Measurements from ENCODE around the gene PISD. TPM values are rescaled to one million over a fixed set of nuclear protein-coding genes. Genes with fewer than 3 reads are reported as not detected.
A peak's percentile ranks its signal among the peaks of the same experiment; 100 is the strongest.
"Not testable (repeated sequence)": the region's sequence is repeated elsewhere in the genome, so short reads cannot be mapped to it uniquely, and the experiment has no call there.

Gene PISD
- total RNA-seq, 1 donor from 2014 or later: 15.1 TPM

- intact Hi-C loops (cut with micrococcal nuclease): no loop called here
- ATAC-seq (no peak), DNase-seq (no peak)
Observed at GRCh38 chr22:31614781-31615490, 47.1 kb downstream of the PISD start.

GRCh38 chr22:31613904-31614296 lies 48.1 kb downstream of the PISD start:
- ATAC-seq (no peak), DNase-seq (no peak)
- intact Hi-C loops (cut with micrococcal nuclease): no loop called here

- no peak for DNase-seq
- no peak for ATAC-seq
- intact Hi-C loops (cut with micrococcal nuclease): no loop called here
Observed at GRCh38 chr22:31613286-31613903, 48.6 kb downstream of the PISD start.

GRCh38 chr22:31612891-31613285 lies 49.1 kb downstream of the PISD start:
- ATAC-seq (no peak), DNase-seq (no peak)
- intact Hi-C loops (cut with micrococcal nuclease): no loop called here

- ATAC-seq: peak; percentile 72
Observed at GRCh38 chr22:31611061-31611760, 50.8 kb downstream of the PISD start.

GRCh38 chr22:31610611-31611010 lies 51.4 kb downstream of the PISD start:
- intact Hi-C loops (cut with micrococcal nuclease): no loop called here
- ATAC-seq: no peak
- DNase-seq: no peak

More at GRCh38 chr22:31611061-31611760, 50.8 kb downstream of the PISD start:
- peak; percentile 59 for DNase-seq
- intact Hi-C loops (cut with micrococcal nuclease): no loop called here

GRCh38 chr22:31609716-31610115 lies 52.3 kb downstream of the PISD start:
- DNase-seq (no peak), ATAC-seq (no peak)

GRCh38 chr22:31607696-31608095 lies 54.3 kb downstream of the PISD start:
- ATAC-seq (no peak), DNase-seq (no peak)
- intact Hi-C loops (cut with micrococcal nuclease): no loop called here

More at GRCh38 chr22:31609716-31610115, 52.3 kb downstream of the PISD start:
- intact Hi-C loops (cut with micrococcal nuclease): no loop called here

- no peak for ATAC-seq
- no peak for DNase-seq
- intact Hi-C loops (cut with micrococcal nuclease): no loop called here
Observed at GRCh38 chr22:31605851-31606585, 56.0 kb downstream of the PISD start.

GRCh38 chr22:31604746-31605705 lies 57.0 kb downstream of the PISD start:
- DNase-seq (no peak), ATAC-seq (no peak)
- intact Hi-C loops (cut with micrococcal nuclease): no loop called here

- no peak for ATAC-seq
- no peak for DNase-seq
- intact Hi-C loops (cut with micrococcal nuclease): no loop called here
Observed at GRCh38 chr22:31604137-31604705, 57.8 kb downstream of the PISD start.

- DNase-seq (no peak), ATAC-seq (no peak)
- intact Hi-C loops (cut with micrococcal nuclease): no loop called here
Observed at GRCh38 chr22:31603574-31603973, 58.4 kb downstream of the PISD start.

- intact Hi-C loops (cut with micrococcal nuclease): no loop called here
- ATAC-seq (no peak), DNase-seq (no peak)
Observed at GRCh38 chr22:31603081-31603525, 58.9 kb downstream of the PISD start.

- peak; percentile 92 for ATAC-seq
- intact Hi-C loops (cut with micrococcal nuclease): no loop called here
- peak; percentile 35 for DNase-seq
Observed at GRCh38 chr22:31602259-31602952, 59.6 kb downstream of the PISD start.

- DNase-seq: no peak
- no peak for ATAC-seq
- intact Hi-C loops (cut with micrococcal nuclease): no loop called here
Observed at GRCh38 chr22:31595271-31595670, 66.7 kb downstream of the PISD start.

- intact Hi-C loops (cut with micrococcal nuclease); ATAC-seq; DNase-seq: not testable (repeated sequence)
Observed at GRCh38 chr22:31590161-31590560, 71.9 kb downstream of the PISD start.

GRCh38 chr22:31588970-31589675 lies 72.9 kb downstream of the PISD start:
- DNase-seq: no peak

More at GRCh38 chr22:31588970-31589675, 72.9 kb downstream of the PISD start:
- ATAC-seq: no peak
- intact Hi-C loops (cut with micrococcal nuclease): no loop called here

All from left ventricle myocardium superior (tissue), 1 donor.